LNCAP (cell line): ENCODE results near the gene MCM10.

Experiments
- TF ChIP-seq, protein P1 (sequence below): fragments of 450-650 bp; IDR thresholded peaks from 2 replicates; pipeline ENCODE4 v1.5.1; 2017; ENCODE audit warnings: mild to moderate bottlenecking

MCM10 gene

DNA sequence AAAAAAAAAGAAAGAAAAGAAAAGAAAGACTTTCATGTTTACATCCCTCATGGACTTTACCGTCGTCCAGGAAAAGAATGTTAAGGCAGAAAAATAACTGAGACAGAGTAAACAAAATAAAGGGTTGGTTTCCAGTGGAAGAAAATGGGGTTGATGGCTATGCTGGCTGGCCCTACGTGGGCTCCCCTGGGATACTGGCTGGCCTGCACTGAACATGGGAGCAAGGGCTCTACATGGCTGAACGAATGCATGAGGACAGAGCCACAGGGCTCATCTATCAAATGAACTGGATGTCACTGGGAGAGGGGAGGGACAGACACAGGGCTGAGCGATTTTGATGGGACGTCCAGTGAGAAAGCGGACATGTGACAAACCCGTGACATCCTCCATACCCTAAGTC is 75.3 kb downstream of the MCM10 start:
- TF ChIP-seq, protein P1, sequence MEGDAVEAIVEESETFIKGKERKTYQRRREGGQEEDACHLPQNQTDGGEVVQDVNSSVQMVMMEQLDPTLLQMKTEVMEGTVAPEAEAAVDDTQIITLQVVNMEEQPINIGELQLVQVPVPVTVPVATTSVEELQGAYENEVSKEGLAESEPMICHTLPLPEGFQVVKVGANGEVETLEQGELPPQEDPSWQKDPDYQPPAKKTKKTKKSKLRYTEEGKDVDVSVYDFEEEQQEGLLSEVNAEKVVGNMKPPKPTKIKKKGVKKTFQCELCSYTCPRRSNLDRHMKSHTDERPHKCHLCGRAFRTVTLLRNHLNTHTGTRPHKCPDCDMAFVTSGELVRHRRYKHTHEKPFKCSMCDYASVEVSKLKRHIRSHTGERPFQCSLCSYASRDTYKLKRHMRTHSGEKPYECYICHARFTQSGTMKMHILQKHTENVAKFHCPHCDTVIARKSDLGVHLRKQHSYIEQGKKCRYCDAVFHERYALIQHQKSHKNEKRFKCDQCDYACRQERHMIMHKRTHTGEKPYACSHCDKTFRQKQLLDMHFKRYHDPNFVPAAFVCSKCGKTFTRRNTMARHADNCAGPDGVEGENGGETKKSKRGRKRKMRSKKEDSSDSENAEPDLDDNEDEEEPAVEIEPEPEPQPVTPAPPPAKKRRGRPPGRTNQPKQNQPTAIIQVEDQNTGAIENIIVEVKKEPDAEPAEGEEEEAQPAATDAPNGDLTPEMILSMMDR, result no peak

GRCh38 chr10:13238271-13239077 is 77.1 kb downstream of the MCM10 start:
- TF ChIP-seq, protein P1, result no peak

- TF ChIP-seq, protein P1, result no peak
These were observed 78.6 kb downstream of the MCM10 start for GRCh38 chr10:13239923-13240322.

- TF ChIP-seq, protein P1, result no peak
These were observed 80.3 kb downstream of the MCM10 start for GRCh38 chr10:13241613-13242012.

DNA sequence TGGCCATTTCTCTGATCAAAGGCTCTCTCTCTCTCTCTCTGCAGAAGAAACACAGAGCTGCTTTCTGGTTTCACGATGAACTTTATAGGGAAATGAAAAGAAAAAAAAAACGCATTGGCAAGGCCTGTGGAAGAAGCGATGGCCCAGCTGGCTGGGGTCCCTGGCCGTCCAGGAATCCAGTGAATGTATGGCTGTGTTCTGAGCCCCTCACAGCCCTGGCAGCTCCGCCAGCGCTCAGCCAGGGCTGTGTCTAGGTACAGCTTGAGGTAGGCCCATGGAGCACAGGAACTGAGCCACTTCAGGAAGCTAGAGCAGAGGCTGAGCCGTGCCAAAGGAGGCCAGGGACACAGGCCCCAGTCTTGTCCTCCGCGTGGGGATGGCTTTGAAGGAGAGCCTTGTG is 85.9 kb downstream of the MCM10 start:
- TF ChIP-seq, protein P1, result no peak

DNA sequence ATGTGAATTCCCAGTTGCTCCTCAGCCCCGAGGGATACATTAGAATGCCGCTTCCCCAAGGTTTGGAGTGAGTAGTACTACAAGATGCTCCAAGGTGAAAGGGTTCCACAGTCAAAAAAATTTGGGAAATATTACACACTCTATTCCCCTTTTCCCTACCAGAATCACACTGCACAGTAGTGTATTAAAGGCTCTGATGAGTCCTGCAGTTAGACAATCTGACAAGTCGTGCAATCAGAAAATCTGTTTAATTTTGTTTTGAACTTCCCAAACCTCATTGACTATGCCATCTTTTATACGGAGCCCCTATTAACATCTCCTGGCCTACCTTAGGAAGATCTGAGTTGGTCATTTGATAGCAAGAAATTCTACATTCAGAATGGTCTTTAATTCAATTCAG is 86.4 kb downstream of the MCM10 start:
- TF ChIP-seq, protein P1, result no peak

DNA sequence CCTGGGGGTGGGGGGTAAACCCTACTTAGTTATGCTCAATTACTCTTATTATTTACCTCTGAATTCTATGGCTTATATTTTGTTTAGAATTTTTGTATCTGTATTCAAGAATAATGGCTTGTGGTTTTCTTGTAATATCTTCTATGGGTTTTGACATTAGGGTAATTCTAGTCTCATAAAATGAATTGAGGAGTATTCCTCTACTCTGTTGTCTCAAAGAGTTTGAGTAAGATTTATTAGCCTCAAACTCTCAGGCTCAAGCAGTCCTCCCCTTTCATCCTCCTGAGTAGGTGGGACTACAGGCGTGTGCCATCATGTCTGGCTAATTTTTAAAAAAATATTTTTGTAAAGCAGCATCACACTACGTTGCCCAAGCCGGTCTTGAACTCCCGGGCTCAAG is 92.4 kb downstream of the MCM10 start:
- TF ChIP-seq, protein P1, result no peak
